NCI-H1092 treated with DMSO at 0.1 percent for 48 hours (cell line): ENCODE measurements around the gene LST1.
"Not testable (repeated sequence)": the region's sequence is repeated elsewhere in the genome, so short reads cannot be mapped to it uniquely, and the experiment has no call there.

Source experiments
- DNase-seq: peaks from one replicate; lab custom pipeline; 2025; lab: John Stamatoyannopoulos, UW

Gene LST1

GRCh38 chr6:31580807-31581433 is 5.2 kb upstream of the LST1 start:
- peak; percentile 31 for DNase-seq

DNA sequence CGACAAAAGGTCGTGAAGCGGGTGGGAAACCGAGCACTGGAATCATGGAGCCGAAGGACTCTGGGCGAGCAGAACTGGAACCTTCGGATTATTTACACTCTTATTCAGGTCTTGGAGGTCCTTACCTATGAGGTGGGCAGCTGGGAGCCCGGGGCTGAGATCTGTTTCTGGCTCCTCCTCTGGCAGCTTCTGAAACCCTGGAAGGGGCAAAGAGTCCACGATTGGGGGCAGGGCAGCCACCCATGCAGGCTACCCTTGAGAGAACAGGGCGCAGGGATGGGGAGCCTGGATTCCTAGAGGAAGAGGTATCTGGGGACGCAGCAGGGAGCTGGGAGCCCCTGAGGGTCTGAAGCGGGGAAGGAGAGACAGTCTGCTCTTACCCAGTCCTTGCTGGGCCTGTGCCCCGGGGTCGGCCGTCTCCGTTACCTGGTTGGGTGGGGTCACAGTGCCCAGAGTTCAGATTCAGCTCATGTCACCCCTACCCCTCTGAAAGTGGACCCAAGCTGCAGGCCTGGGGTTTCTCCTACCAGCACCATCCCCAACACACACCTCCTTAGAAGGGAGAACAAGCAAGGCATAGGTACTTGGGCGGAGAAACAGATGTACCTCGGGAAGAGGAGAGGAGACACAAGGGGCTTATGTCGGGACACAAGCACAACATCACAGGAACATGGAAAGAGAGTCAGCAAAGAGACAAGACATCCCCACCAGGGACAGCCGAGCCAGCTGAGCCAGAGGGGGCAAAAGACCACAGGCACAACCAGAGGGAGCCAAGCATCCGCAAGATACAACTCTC is 4.4 kb upstream of the LST1 start:
- DNase-seq: no peak

DNA sequence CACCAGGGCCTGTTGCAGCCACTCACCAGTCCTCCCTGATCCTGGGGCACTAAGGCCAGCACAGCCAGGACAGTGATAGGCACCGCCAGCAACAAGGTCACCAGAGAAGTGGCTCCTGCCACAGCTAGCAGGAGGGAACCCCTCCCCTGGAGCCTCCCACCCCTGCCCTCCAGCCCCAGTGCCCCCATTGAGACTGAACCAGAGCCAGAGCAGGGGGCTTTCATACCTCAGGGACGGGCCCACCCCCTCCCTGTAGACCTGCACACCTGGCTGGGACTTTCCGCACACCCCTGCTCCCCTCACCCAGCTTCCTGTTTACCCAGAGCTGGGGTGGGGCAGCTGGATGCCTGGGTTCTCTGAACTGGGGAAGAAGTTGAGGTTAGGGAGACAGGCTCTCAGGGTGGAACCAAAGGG is 3.8 kb upstream of the LST1 start, which contains the start of gene LTB:
TSS of gene LTB (minus strand) at position 195 of the 414 bp plus-strand sequence. CDS start at position 188, 7 bp downstream.
- no peak for DNase-seq

GRCh38 chr6:31585491-31585890 is 586 bp upstream of the LST1 start:
- no peak for DNase-seq

DNA sequence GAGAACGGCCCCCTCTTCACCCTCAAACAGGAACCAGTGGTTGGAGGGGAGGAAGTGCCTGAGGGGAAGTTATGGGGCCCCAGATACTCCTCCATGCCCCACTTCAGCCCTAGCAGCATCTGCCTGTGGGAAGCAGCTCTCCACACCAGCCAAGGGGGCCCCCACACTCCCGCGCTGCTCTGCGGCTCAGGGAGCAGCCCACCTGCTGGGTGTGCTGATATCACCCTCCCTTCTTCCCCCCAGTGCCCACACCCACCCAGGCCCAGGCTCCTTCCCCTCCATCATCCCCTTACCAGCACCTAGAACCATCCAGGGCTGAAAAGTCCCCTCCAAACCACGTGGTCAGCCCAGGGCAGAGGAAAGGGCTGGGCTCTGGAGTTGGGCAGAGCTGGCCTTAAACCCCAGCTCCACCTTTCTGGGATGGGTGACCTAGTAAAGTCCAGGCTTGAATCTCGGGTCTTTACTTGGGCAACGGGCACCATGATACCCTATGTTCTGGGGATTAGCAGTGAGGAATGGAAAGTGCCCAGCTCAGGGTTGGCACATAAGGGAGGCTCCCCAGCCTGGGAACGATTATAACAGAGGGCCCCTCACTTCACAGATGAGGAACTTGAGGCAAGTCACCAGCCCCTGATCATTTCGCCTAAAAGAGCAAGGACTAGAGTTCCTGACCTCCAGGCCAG is 663 bp downstream of the LST1 start:
- no peak for DNase-seq

- no peak for DNase-seq
Observed at GRCh38 chr6:31587791-31588777, 2.0 kb downstream of the LST1 start.

- no peak for DNase-seq
Observed at GRCh38 chr6:31588871-31589650, 3.0 kb downstream of the LST1 start.

- not testable (repeated sequence) for DNase-seq
Observed at GRCh38 chr6:31590691-31591090, 4.6 kb downstream of the LST1 start.

- DNase-seq: no peak
Observed at GRCh38 chr6:31592396-31592771, 6.3 kb downstream of the LST1 start.

GRCh38 chr6:31597006-31597405 is 10.9 kb downstream of the LST1 start:
- peak; percentile 29 for DNase-seq

- DNase-seq: no peak
Observed at GRCh38 chr6:31607317-31607716, 21.2 kb downstream of the LST1 start.

- DNase-seq: peak; percentile 13
Observed at GRCh38 chr6:31609519-31610406, 23.7 kb downstream of the LST1 start.

- no peak for DNase-seq
Observed at GRCh38 chr6:31610968-31611367, 24.9 kb downstream of the LST1 start.

DNA sequence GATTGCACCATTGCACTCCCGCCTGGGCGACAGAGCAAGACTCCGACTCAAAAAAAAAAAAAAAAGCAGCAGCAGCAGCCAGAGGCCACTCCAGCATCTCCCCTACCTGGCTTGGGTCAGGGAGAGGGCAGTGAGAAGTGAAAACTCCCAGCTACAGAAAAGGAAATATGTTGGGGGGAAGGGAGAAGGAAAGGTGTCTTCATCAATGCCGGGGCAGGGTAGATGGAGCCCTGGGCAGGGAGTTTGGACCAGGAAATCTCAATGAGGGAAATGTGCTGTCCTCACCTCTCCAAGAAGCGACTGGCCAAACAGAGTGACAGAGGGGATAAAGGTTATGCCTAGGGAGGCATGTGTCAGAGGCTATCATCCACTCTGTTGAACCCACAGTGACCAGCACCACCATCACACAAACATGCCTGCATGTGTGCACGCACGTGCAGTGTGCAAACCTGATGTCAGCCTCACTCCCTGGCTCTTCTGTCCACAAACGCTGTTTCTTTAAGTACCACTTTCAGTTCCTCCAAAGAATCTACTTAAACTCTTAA is 28.1 kb downstream of the LST1 start:
- no peak for DNase-seq

DNA sequence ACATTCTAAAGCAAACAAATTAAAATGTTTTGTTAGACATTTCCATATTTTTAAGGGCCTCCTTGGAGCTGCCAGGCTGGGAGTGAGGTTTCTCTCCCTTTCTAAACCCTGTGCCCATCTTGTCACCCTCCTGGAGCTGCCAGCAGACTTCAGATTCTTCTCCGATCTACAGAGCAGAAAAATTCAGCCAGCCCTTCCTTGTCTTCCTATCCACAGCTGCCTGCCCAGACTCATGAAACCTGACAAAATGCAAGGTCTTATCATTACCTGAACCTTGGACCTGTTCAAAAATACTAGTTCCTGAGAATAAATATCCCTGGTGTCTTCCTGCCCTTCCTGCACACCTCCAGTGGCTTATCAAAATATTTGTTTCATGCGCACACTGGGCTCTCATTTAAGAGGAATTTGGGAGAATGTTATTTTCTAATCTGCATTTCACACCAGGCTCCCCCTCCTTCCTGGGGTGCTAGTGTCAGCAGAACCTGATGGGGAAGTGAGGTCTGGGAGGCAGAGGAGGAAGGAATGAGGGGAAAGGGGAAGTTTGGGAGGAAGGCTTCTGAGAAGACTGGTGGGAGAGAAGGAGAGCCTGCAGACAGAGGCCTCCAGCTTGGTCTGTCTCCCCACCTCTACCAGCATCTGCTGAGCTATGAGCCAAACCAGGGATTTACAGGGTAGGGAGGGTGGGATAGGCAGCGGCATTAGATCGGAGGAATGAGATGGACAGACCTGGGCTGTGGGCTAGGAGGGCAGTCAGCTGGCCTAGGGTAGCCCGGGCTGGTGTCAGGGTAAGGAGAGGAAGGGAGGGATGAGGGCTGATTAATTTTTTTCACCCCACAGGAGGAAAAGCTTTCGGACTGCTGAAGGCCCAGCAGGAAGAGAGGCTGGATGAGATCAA is 28.9 kb downstream of the LST1 start, which contains the start of gene AIF1:
TSS of gene AIF1 (plus strand) at position 551 of the 895 bp plus-strand sequence. CDS start at position 647, 96 bp downstream.
- no peak for DNase-seq

GRCh38 chr6:31615748-31616147 is 29.7 kb downstream of the LST1 start:
- DNase-seq: no peak

GRCh38 chr6:31617010-31617409 is 30.9 kb downstream of the LST1 start:
- DNase-seq: no peak

- DNase-seq: peak; percentile 97
Observed at GRCh38 chr6:31619805-31620585, 33.9 kb downstream of the LST1 start.
